ENCODE data around the gene FLVCR1.

FLVCR1 gene

DNA sequence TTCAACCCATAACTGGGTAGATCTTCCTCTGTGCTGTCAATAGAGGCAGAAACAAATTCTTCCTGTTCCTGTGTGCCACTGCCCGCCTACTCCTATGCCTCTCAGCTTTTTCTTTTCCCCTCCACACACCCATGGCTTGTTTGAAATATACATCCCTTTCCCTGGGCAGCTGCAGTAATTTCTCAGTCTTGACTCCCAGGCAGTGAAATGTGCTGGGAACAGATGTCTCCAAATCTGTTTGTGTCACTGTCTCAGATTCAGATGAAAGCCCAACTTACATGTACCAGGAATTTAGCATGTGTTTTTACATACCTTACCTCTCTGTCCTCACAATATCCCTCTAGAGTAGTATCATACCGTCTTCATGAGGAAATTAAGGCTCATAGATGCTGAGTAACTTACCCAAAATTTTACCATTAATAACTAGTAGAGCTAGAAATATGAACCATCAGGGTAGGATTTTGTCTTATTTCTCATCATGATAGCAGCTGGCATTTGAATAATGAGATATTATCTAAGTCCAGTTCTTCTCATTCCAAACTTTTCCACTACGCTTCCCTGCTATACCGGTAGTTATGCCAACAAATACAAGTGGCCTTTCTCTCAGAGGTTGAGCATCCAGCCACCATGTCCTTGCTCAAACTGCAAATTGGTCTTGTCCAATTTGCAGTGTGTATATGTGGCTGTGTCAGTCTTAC lies 87.5 kb downstream of the FLVCR1 start:
- no peak for DNase-seq (ENCODE audit: low spot score)

DNA sequence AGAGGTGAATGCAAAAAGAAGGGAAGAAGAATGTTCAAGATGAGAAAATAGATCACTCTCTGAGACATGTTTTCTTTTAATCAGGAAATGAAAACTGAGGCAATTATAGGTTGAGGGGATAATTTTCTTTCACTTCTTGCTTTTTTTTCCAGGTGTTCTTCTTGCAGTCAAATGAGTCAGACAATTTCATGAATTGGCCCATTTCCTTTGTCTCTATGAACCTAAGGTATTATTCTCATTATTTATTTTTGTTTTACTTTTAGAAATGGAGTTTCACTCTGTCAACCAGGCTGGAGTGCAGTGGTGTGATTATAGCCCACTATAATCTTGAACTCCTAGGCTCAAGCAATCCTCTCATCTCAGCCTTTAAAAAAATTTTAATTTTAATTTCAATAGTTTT lies 88.8 kb downstream of the FLVCR1 start:
- DNase-seq (ENCODE audit: low spot score) = no peak

Data from COLO829 (cell line).